NCI-H748 (cell line): ENCODE data around the gene GPANK1.

Experiments
- DNase-seq: peaks from one replicate; lab custom pipeline; 2025; ENCODE audit not compliant: unreplicated experiment; lab: John Stamatoyannopoulos, UW

The GPANK1 gene

GRCh38 chr6:31621320-31621939, 43.4 kb downstream of the GPANK1 start:
- DNase-seq: peak; percentile 23

GRCh38 chr6:31620586-31621319, 44.0 kb downstream of the GPANK1 start, which contains the start of gene PRRC2A:
TSS of gene PRRC2A (plus strand) at chr6:31620715. CDS start at chr6:31622790, 2,075 bp downstream.
- DNase-seq: peak; percentile 91

- peak; percentile 100 for DNase-seq
Measured at GRCh38 chr6:31619805-31620585, 44.8 kb downstream of the GPANK1 start.

- DNase-seq: no peak
Measured at GRCh38 chr6:31617010-31617409, 47.8 kb downstream of the GPANK1 start.

GRCh38 chr6:31615748-31616147, 49.0 kb downstream of the GPANK1 start:
- DNase-seq: no peak

GRCh38 chr6:31614684-31615578, 49.9 kb downstream of the GPANK1 start, which contains the start of gene AIF1:
TSS of gene AIF1 (plus strand) at chr6:31615234. CDS start at chr6:31615330, 96 bp downstream.
- no peak for DNase-seq

GRCh38 chr6:31614075-31614619, 50.6 kb downstream of the GPANK1 start:
- no peak for DNase-seq
